A673 (cell line): ENCODE measurements around the gene CNOT2. TPM values are rescaled to one million over a fixed set of nuclear protein-coding genes. Genes with fewer than 3 reads are reported as not detected.

Experiments
- BruUV-seq: library from RNA; stranded (reverse); fragments of 400-500 nt; replicated peaks from 2 replicates; lab custom pipeline; 2021; lab: Mats Ljungman, UMichigan
- CTCF ChIA-PET: fragments of 300-600 bp; sonication (Branson Sonifier 250); formaldehyde crosslinking; loops from one replicate; lab custom pipeline; 2022; ENCODE audit warnings: antibody characterized with exemption; lab: Charles Lee
- POLR2A ChIA-PET: fragments of 300-600 bp; sonication (Branson Sonifier 250); formaldehyde crosslinking; loops from one replicate; lab custom pipeline; 2022; ENCODE audit warnings: antibody characterized with exemption; ENCODE audit not compliant: low non-redundant PET; lab: Charles Lee
- DNase-seq: peaks from one replicate; pipeline ENCODE4 v3.0.0-alpha.2; 2015; ENCODE audit warnings: low spot score
- H3K27ac ChIP-seq: fragments of 200-600 bp; sonication (generic); 2 replicates; pipeline ENCODE4 v1.5.1; 2016; ENCODE audit warnings: mixed run types, low read depth, mild to moderate bottlenecking, mixed read lengths, antibody characterized with exemption, low read length; ENCODE audit not compliant: poor library complexity, severe bottlenecking
- H3K27me3 ChIP-seq: fragments of 200-600 bp; sonication (generic); replicated peaks from 2 replicates; pipeline ENCODE4 v1.6.1; 2017; ENCODE audit warnings: mixed run types, low read depth, mild to moderate bottlenecking, mixed read lengths, antibody characterized with exemption, low read length; ENCODE audit not compliant: insufficient read depth, poor library complexity
- H3K36me3 ChIP-seq: fragments of 200-600 bp; sonication (generic); 2 replicates; pipeline ENCODE4 v1.6.1; 2016; ENCODE audit warnings: mixed run types, mild to moderate bottlenecking, mixed read lengths, antibody characterized with exemption, low read length; ENCODE audit not compliant: insufficient read depth, poor library complexity, severe bottlenecking
- H3K4me1 ChIP-seq: fragments of 200-600 bp; sonication (generic); 2 replicates; pipeline ENCODE4 v1.6.1; 2017; ENCODE audit warnings: mixed run types, mild to moderate bottlenecking, mixed read lengths, antibody characterized with exemption, low read length; ENCODE audit not compliant: insufficient read depth, poor library complexity, severe bottlenecking
- H3K4me3 ChIP-seq: fragments of 200-600 bp; sonication (generic); 2 replicates; pipeline ENCODE4 v1.5.1; 2016; ENCODE audit warnings: low read depth, mixed run types, mild to moderate bottlenecking, mixed read lengths, low read length; ENCODE audit not compliant: poor library complexity, severe bottlenecking
- H3K9me3 ChIP-seq: fragments of 200-600 bp; sonication (generic); 2 replicates; pipeline ENCODE4 v1.6.1; 2016; ENCODE audit warnings: mixed run types, low read depth, mild to moderate bottlenecking, mixed read lengths, antibody characterized with exemption, low read length; ENCODE audit not compliant: poor library complexity, severe bottlenecking
- CTCF ChIP-seq: fragments of 300-800, 200-600 bp; sonication (generic); conservative IDR thresholded peaks from 2 replicates; pipeline ENCODE4 v1.5.1; 2017; ENCODE audit warnings: low read depth, mild to moderate bottlenecking, antibody characterized with exemption, low read length, moderate library complexity, mixed read lengths
- EZH2 ChIP-seq: fragments of 200-600 bp; sonication (generic); IDR thresholded peaks from 2 replicates; pipeline ENCODE4 v1.6.1; 2017; ENCODE audit warnings: borderline replicate concordance, low read depth, mild to moderate bottlenecking, mixed read lengths, antibody characterized with exemption, low read length; ENCODE audit not compliant: poor library complexity, severe bottlenecking
- intact Hi-C: fragments of 100-400 bp; cut with micrococcal nuclease; formaldehyde crosslinking; loops from one replicate; pipeline ENCODE4 v1.10.0; 2022; ENCODE audit not compliant: unreplicated experiment
- total RNA-seq: library from RNA; stranded (reverse); gene quantifications from 2 replicates; pipeline ENCODE4 v1.2.3, GENCODE V29; 2021

The CNOT2 gene
- total RNA-seq, 1 experiment from 2014 or later = 89.0 TPM

GRCh38 chr12:70366581-70367257, 123.5 kb downstream of the CNOT2 start:
- DNase-seq = peak; percentile 65
- no TSS peak for BruUV-seq
- TF ChIP-seq CTCF = no peak
- TF ChIP-seq EZH2 = no peak
- CTCF ChIA-PET = no interaction called here
- Histone ChIP-seq H3K4me3 (peak overlapping the region; percentile 68), H3K27me3 (peaks cover 19% of the 10 kb centered on the region), H3K9me3 (no peaks in the 10 kb centered on the region), H3K27ac (no peak overlapping the region), H3K4me1 (peaks cover 6% of the 10 kb centered on the region), H3K36me3 (no peaks in the 10 kb centered on the region)
- intact Hi-C loops = loop anchor here (5.0 kb wide), 2 partner anchors 124 to 469 kb away; partner anchors contain the start of gene CNOT2
- POLR2A ChIA-PET = no interaction called here

GRCh38 chr12:70367258-70368141, 124.3 kb downstream of the CNOT2 start:
- intact Hi-C loops = loop anchor here (5.0 kb wide), 2 partner anchors 125 to 470 kb away; partner anchors contain the start of gene CNOT2
- no peak for TF ChIP-seq EZH2
- no peak for TF ChIP-seq CTCF
- no peak overlapping the region for H3K27ac ChIP-seq
- CTCF ChIA-PET = no interaction called here
- H3K9me3 ChIP-seq = no peaks in the 10 kb centered on the region
- no peaks in the 10 kb centered on the region for H3K36me3 ChIP-seq
- H3K27me3 ChIP-seq = peaks cover 19% of the 10 kb centered on the region
- BruUV-seq = no TSS peak
- peak overlapping the region; percentile 68 for H3K4me3 ChIP-seq
- POLR2A ChIA-PET = no interaction called here
- DNase-seq = no peak
- peaks cover 6% of the 10 kb centered on the region for H3K4me1 ChIP-seq

GRCh38 chr12:70372881-70373280, 129.6 kb downstream of the CNOT2 start:
- CTCF ChIA-PET = no interaction called here
- intact Hi-C loops = no loop called here
- Histone ChIP-seq H3K4me3 (no peak overlapping the region), H3K27me3 (no peaks in the 10 kb centered on the region), H3K27ac (no peak overlapping the region), H3K36me3 (no peaks in the 10 kb centered on the region), H3K9me3 (no peaks in the 10 kb centered on the region), H3K4me1 (no peaks in the 10 kb centered on the region)
- no TSS peak for BruUV-seq
- POLR2A ChIA-PET = interaction anchor here (0.5 kb wide), 1 partner anchor 104 kb away, joined by 3 read pairs; no protein-coding TSS in a partner anchor
- no peak for DNase-seq
- TF ChIP-seq CTCF (no peak), EZH2 (no peak)
